ENCODE data around the gene GOLPH3. TPM values are rescaled to one million over a fixed set of nuclear protein-coding genes. Genes with fewer than 3 reads are reported as not detected.

Gene GOLPH3
- total and polyA plus RNA-seq, 2 of the 4 experiments (the other 2 are of a cell fraction) = 38.2 to 41.3 TPM

DNA sequence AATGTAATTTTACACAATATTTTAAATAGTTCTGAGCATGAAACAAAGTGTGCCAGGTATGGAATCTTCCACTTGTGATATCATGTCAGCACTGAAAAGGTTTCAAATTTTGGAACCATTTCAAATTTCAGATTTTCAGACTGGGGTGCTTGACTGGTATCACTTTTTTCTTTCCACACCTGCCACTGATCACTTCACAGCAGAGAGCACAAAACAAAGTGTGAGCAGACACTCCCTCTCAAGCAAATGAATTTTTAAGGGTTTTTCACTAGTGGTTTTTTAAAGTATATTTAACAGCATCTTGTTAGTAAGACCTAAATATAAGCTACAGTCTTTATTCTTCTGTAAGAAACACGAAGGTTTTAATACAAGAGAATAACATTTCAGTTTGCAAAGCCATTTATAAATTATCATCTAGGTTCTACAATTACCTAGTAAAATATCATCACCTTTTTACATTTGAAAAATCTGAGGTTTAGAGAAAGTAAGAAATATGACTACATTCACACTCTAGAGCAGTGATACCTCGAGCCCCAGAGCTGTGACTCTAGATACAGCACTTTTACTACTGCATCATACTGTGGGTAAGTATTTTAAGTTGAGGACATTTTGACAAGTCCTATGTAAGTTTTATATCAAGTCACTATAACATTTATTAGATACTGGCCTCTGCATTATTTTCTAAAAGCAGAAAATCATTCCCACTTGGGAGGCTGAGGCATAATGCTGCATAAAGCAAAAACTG, 14.6 kb downstream of the GOLPH3 start:
- TF ChIP-seq, protein P1, sequence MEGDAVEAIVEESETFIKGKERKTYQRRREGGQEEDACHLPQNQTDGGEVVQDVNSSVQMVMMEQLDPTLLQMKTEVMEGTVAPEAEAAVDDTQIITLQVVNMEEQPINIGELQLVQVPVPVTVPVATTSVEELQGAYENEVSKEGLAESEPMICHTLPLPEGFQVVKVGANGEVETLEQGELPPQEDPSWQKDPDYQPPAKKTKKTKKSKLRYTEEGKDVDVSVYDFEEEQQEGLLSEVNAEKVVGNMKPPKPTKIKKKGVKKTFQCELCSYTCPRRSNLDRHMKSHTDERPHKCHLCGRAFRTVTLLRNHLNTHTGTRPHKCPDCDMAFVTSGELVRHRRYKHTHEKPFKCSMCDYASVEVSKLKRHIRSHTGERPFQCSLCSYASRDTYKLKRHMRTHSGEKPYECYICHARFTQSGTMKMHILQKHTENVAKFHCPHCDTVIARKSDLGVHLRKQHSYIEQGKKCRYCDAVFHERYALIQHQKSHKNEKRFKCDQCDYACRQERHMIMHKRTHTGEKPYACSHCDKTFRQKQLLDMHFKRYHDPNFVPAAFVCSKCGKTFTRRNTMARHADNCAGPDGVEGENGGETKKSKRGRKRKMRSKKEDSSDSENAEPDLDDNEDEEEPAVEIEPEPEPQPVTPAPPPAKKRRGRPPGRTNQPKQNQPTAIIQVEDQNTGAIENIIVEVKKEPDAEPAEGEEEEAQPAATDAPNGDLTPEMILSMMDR (conservative IDR thresholded peaks at IDR 0.05; ENCODE audit: low read depth, low read length) = no peak
- TF ChIP-seq RCOR1 (IDR thresholded peaks at IDR 0.05; ENCODE audit: insufficient replicate concordance, low read length) (no peak), MAFK (IDR thresholded peaks at IDR 0.05; ENCODE audit: low read depth, low read length) (no peak), CEBPB (IDR thresholded peaks at IDR 0.05; ENCODE audit: low read depth, low read length) (no peak), POLR2A (IDR thresholded peaks at IDR 0.05; ENCODE audit: low read depth, low read length) (no peak), RAD21 (IDR thresholded peaks at IDR 0.05; ENCODE audit: low read length) (no peak)
- TF ChIP-seq, protein P2, sequence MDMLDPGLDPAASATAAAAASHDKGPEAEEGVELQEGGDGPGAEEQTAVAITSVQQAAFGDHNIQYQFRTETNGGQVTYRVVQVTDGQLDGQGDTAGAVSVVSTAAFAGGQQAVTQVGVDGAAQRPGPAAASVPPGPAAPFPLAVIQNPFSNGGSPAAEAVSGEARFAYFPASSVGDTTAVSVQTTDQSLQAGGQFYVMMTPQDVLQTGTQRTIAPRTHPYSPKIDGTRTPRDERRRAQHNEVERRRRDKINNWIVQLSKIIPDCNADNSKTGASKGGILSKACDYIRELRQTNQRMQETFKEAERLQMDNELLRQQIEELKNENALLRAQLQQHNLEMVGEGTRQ (IDR thresholded peaks at IDR 0.05; ENCODE audit: low read depth, low read length) = no peak
- Histone ChIP-seq H3K18ac (ENCODE audit: low read depth, low read length) (no peak overlapping the region), H2BK120ac (ENCODE audit: low read depth, low read length) (no peak overlapping the region), H4K5ac (ENCODE audit: low read depth, low read length) (no peak overlapping the region), H3K14ac (replicated peaks; ENCODE audit: low read depth, low read length) (no peak overlapping the region), H3K27me3 (ENCODE audit: control insufficient read depth, insufficient read depth, low read length) (no peaks in the 10 kb centered on the region), H3K9ac (ENCODE audit: low read depth, low read length) (no peak overlapping the region), H3K9me1 (ENCODE audit: insufficient read depth, low read length) (peaks cover 14% of the 10 kb centered on the region), H3K23ac (ENCODE audit: low read depth, low read length) (no peak overlapping the region), H3K9me3 (ENCODE audit: control insufficient read depth, insufficient read depth, low read length) (no peaks in the 10 kb centered on the region), H2AK5ac (ENCODE audit: low read depth, low read length) (no peak overlapping the region), H2BK15ac (ENCODE audit: low read depth, low read length) (no peak overlapping the region), H3K4me1 (ENCODE audit: control insufficient read depth, insufficient read depth, low read length) (peaks cover 9% of the 10 kb centered on the region), H2AK9ac (replicated peaks; ENCODE audit: low read depth, low read length, poor library complexity) (no peak overlapping the region), H3K56ac (ENCODE audit: extremely low read depth, insufficient read depth, low read length) (no peak overlapping the region), H3K36me3 (ENCODE audit: control insufficient read depth, insufficient read depth, low read length) (peaks cover 6% of the 10 kb centered on the region), H3K4me3 (ENCODE audit: insufficient read depth, low read depth, low read length) (no peak overlapping the region), H4K20me1 (ENCODE audit: insufficient read depth, low read length) (peaks cover 88% of the 10 kb centered on the region), H3K4me2 (ENCODE audit: low read depth, low read length) (no peak overlapping the region), H3K27ac (ENCODE audit: insufficient read depth, low read length) (no peak overlapping the region), H2BK5ac (ENCODE audit: low read depth, low read length, poor library complexity, severe bottlenecking) (no peak overlapping the region), H2AFZ (replicated peaks; ENCODE audit: low read length, poor library complexity) (no peak overlapping the region), H4K8ac (ENCODE audit: low read depth in 2 of 2, low read length in 2 of 2) (no peak overlapping the region), H3K4ac (ENCODE audit: low read depth, low read length) (no peak overlapping the region), H4K91ac (ENCODE audit: insufficient read depth, low read depth, low read length) (no peak overlapping the region), H3K79me1 (ENCODE audit: low read depth in 1 of 2, low read length in 2 of 2) (peaks cover 3 to 51% of the 10 kb centered on the region in 2 experiments; a peak in 3 of 4 replicates), H2BK20ac (ENCODE audit: low read depth, low read length) (no peak overlapping the region)
- POLR2A ChIA-PET (ENCODE audit: unreplicated experiment) = no interaction called here
- CTCF ChIA-PET = no interaction called here
- no TSS peak for BruUV-seq (replicated peaks)
- dilution Hi-C loops (cut with HindIII; ENCODE audit: low sequenced_read_pairs, unreplicated experiment) = no loop called here
- no CpG with 5 or more reads among the region's 2 CpGs for WGBS, 2 experiments (ENCODE audit: extremely low coverage in 2 of 2, insufficient read length in 1 of 2)
- ATAC-seq (ENCODE audit: low read depth) (no peak), DNase-seq (no peak)
- in situ Hi-C loops (cut with MboI; ENCODE audit: low sequenced_read_pairs) = no loop called here
- intact Hi-C loops (cut with micrococcal nuclease) = no loop called here

All from IMR-90 (cell line).